Kidney (tissue), 14 donors: Measurements from ENCODE around the gene TIAM2. TPM values are rescaled to one million over a fixed set of nuclear protein-coding genes. Genes with fewer than 3 reads are reported as not detected.

Experiments used
- DNase-seq, 5 donors: peaks; one replicate each; pipeline ENCODE4 v3.0.0-alpha.2; 2013 to 2020
- FAIRE-seq: peaks from 2 replicates; lab custom pipeline; 2012; peaks lifted over from hg19 to GRCh38; lab: Jason Lieb, UNC
- H3K27ac ChIP-seq, 2 donors: one replicate each; pipeline ENCODE4 v1.7.0; 2013; ENCODE audit warnings: low read depth in 2 of 2, low read length in 2 of 2, inconsistent platforms in 1 of 2
- H3K27me3 ChIP-seq: one replicate; pipeline ENCODE4 v1.7.1; 2013; ENCODE audit warnings: low read length, inconsistent platforms; ENCODE audit not compliant: control insufficient read depth, insufficient read depth
- H3K36me3 ChIP-seq, 3 donors: one replicate each; pipeline versions ENCODE4 v1.7.0 to v1.7.1; 2013; ENCODE audit warnings: low read length in 3 of 3, control low read depth in 1 of 3, inconsistent platforms in 1 of 3; ENCODE audit not compliant: insufficient read depth in 3 of 3, control insufficient read depth in 2 of 3
- H3K4me1 ChIP-seq, 3 donors: one replicate each; pipeline versions ENCODE4 v1.7.0 to v1.7.1; 2013; ENCODE audit warnings: low read length in 3 of 3, inconsistent platforms in 1 of 3, low read depth in 1 of 3; ENCODE audit not compliant: control insufficient read depth in 2 of 3, insufficient read depth in 2 of 3
- H3K4me3 ChIP-seq, 3 donors: one replicate each; pipeline versions ENCODE4 v1.7.0 to v1.8.1; 2013; ENCODE audit warnings: low read length in 3 of 3, control low read depth in 1 of 3, inconsistent platforms in 1 of 3
- H3K9ac ChIP-seq, 3 donors: one replicate each; pipeline versions ENCODE4 v1.7.0 to v1.7.1; 2013; ENCODE audit warnings: low read length in 3 of 3, control low read depth in 1 of 3, inconsistent platforms in 1 of 3
- H3K9me3 ChIP-seq, 3 donors: one replicate each; pipeline versions ENCODE4 v1.7.0 to v1.7.1; 2013; ENCODE audit warnings: low read length in 3 of 3, control low read depth in 1 of 3, inconsistent platforms in 1 of 3; ENCODE audit not compliant: control insufficient read depth in 2 of 3, insufficient read depth in 1 of 3
- intact Hi-C: fragments of 100-400 bp; cut with DNase I; formaldehyde crosslinking; loops from one replicate; pipeline ENCODE4 v1.11.1; 2022
- polyA plus RNA-seq: library from polyadenylated mRNA; stranded (reverse); fragments of 350-450 nt; fragmentation: Illumina TruSeq; extraction: RNeasy Lipid Tissue Mini Kit (QIAGEN cat#74804); gene quantifications from one replicate; pipeline ENCODE4 v1.2.3, GENCODE V29; 2014; ENCODE audit warnings: low read depth, low replicate concordance; ENCODE audit not compliant: insufficient read depth
- total RNA-seq: library from RNA; stranded (reverse); fragmentation: NEBNext Ultra II Directional; extraction: Animal tissue kit (Norgen Biotek cat#: 25700); gene quantifications from one replicate; pipeline ENCODE4 v1.2.1, GENCODE V29; 2021
- TF ChIP-seq, protein P1 (sequence below): IDR thresholded peaks from 3 replicates; pipeline ENCODE4 v1.5.1; 2012; ENCODE audit warnings: mild to moderate bottlenecking, moderate library complexity, borderline replicate concordance; ENCODE audit not compliant: insufficient read depth; ENCODE audit errors: extremely low read depth
- donor health status: control.
- donor health status: control.
- donor health status: control.
- donor health status: control.
- donor health status: control.
- donor health status: DM: yes; HTN: yes; CAD: no.
- donor health status: Normal renal cell carcinoma (clear cell type).

Gene TIAM2
- total and polyA plus RNA-seq, 2 donors from 2014 or later: 6.8 to 7.6 TPM

GRCh38 chr6:155069543-155069942, 74.4 kb downstream of the TIAM2 start:
- Histone ChIP-seq H3K27me3 (no peaks in the 10 kb centered on the region), H3K4me3 (no peak overlapping the region), H3K27ac (no peak overlapping the region), H3K4me1 (no peaks in the 10 kb centered on the region), H3K9ac (no peak overlapping the region), H3K9me3 (no peaks in the 10 kb centered on the region), H3K36me3 (no peaks in the 10 kb centered on the region)
- TF ChIP-seq, protein P1, sequence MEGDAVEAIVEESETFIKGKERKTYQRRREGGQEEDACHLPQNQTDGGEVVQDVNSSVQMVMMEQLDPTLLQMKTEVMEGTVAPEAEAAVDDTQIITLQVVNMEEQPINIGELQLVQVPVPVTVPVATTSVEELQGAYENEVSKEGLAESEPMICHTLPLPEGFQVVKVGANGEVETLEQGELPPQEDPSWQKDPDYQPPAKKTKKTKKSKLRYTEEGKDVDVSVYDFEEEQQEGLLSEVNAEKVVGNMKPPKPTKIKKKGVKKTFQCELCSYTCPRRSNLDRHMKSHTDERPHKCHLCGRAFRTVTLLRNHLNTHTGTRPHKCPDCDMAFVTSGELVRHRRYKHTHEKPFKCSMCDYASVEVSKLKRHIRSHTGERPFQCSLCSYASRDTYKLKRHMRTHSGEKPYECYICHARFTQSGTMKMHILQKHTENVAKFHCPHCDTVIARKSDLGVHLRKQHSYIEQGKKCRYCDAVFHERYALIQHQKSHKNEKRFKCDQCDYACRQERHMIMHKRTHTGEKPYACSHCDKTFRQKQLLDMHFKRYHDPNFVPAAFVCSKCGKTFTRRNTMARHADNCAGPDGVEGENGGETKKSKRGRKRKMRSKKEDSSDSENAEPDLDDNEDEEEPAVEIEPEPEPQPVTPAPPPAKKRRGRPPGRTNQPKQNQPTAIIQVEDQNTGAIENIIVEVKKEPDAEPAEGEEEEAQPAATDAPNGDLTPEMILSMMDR: no peak
- intact Hi-C loops: no loop called here
- DNase-seq (no peak), FAIRE-seq (no peak)

- DNase-seq (no peak), FAIRE-seq (no peak)
- H3K4me1 ChIP-seq: no peaks in the 10 kb centered on the region
- H3K4me3 ChIP-seq: no peak overlapping the region
- no peaks in the 10 kb centered on the region for H3K27me3 ChIP-seq
- TF ChIP-seq, protein P1: no peak
- H3K9ac ChIP-seq: no peak overlapping the region
- no peaks in the 10 kb centered on the region for H3K36me3 ChIP-seq
- intact Hi-C loops: no loop called here
- H3K27ac ChIP-seq: no peak overlapping the region
- H3K9me3 ChIP-seq: no peaks in the 10 kb centered on the region
Observed at GRCh38 chr6:155075930-155076695, 81.0 kb downstream of the TIAM2 start.

DNA sequence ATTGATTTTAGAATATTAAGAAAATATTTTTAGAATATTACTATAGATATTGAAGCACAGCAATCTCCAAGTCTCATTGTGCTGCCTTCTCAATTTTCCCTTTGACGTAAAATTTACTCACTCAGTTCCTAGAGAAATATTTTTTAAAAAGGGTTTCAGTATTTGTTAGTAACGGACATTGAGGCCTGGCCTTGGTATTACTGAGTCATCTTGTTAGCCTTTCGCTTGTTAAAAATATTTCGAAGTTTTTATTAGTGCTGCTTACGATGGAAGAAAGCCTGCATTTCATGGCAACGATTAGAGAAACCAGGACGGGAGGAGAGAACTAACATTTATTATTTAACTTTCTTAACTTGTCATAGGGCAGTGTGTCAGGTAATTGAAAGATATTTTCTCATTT, 82.2 kb downstream of the TIAM2 start:
- H3K4me3 ChIP-seq: no peak overlapping the region
- no peaks in the 10 kb centered on the region for H3K9me3 ChIP-seq
- intact Hi-C loops: no loop called here
- H3K36me3 ChIP-seq: no peaks in the 10 kb centered on the region
- no peaks in the 10 kb centered on the region for H3K4me1 ChIP-seq
- no peak overlapping the region for H3K27ac ChIP-seq
- TF ChIP-seq, protein P1: no peak
- DNase-seq (no peak), FAIRE-seq (no peak)
- no peak overlapping the region for H3K9ac ChIP-seq
- H3K27me3 ChIP-seq: no peaks in the 10 kb centered on the region

DNA sequence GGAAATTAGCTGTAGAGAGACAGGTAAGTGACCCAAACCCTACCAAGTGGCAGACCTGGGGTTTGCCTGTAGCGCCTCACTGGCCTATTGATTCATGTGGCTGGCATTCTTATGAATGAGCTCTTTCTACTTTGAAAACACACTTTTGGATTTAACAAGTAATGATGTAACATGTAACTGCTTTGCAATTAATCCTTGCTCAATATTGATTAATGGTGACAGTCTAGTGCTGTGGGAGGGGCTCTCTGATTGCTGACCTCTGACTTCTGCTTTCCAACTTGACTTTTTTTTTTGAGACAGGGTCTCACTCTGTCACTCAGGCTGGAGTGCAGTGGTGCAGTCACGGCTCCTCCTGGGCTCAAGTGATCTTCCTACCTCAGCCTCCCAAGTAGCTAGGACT, 82.7 kb downstream of the TIAM2 start:
- Histone ChIP-seq H3K36me3 (no peaks in the 10 kb centered on the region), H3K4me3 (no peak overlapping the region), H3K9ac (no peak overlapping the region), H3K9me3 (no peaks in the 10 kb centered on the region), H3K27ac (no peak overlapping the region), H3K4me1 (no peaks in the 10 kb centered on the region), H3K27me3 (no peaks in the 10 kb centered on the region)
- DNase-seq (no peak), FAIRE-seq (no peak)
- intact Hi-C loops: no loop called here
- TF ChIP-seq, protein P1: no peak
